Activated gamma-delta T cell treated with Interleukin-2 at 50 U/mL for 16 hours (primary cell): ENCODE measurements around the gene CACNA1S.

Experiments
- DNase-seq: peaks from one replicate; pipeline ENCODE4 v3.0.0-alpha.2; 2020

Gene CACNA1S

DNA sequence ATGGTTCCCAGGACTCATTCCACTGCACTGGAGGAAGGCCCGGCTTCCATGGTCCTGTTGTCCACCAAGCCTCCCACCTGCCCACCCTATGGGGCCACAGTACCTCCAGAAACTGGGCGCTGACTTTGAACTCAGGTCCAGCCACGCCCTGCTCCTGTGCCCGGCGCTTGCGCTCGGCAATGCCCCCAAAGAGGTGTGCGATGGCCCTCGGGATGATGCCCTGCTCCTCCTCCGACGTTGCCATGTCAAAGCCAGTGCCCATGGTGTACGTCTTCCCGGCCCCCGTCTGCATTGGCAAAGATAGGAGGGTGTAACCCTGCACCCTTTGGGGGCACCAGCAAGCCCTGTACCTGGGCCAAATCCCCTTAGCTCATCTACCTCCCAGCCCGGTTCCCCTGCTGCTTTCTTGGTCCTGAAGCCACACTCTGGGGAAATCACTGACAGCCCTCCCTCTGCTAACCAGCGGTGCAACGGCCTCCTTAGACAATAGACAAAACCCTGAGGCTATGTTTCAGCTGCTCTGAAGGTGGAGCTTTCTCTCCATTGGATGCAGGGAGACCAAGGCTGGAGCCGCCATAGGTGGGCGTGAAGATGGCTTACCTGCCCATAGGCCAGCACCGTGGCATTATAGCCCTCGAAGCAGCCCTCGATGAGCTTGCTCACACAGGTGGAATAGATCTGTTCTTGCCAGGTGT lies 103.4 kb downstream of the CACNA1S start:
- no peak for DNase-seq

DNA sequence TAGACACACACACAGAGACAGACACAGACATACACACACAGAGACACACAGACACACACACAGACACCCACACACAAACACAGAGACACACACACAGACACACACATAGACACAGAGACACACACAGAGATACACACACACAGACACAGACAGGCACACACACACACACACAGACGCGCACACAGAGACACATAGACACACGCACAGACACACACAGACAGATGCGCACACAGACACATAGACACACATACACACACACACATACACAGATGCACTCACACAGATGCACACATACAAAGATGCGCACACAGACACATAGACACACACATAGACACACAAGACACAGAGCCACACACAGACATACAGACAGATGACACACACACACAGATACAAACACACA lies 104.7 kb downstream of the CACNA1S start:
- no peak for DNase-seq

DNA sequence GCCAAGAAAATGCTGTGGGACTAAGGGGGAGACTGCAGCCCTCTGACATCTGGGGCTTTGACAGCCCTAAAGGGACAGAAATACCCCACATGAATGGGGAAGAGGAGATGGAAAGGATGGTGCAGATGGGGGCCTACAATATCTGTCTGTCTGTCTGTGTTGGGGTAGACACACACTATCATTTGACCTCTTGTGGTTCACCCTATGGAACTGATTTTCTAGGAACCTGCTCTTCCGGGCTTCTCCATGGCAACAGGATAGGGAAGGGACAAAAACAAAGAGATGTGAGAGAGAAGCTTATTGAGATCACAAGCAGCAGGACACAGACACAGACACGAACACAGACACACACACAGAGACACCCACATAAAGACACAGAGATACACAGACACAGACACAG lies 105.8 kb downstream of the CACNA1S start:
- no peak for DNase-seq

DNA sequence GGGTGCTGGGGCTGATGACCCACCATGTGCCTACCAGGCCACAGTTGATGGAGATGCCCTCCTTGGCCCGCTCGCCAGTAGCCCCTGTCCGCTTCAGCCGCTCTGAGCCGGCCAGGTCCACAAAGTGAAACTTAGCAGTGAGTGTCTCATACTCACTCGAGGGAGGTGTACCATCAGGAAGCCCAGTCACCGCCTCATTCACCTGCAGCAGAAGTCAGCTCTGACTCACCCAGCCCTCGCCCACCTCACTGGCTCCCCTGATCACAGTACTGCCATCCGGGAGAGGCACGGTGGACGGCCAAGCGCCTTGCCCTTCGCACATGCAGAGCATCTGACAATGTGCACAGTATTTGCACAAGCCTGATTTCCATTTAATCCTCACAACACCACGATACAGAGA lies 107.5 kb downstream of the CACNA1S start:
- DNase-seq: no peak

DNA sequence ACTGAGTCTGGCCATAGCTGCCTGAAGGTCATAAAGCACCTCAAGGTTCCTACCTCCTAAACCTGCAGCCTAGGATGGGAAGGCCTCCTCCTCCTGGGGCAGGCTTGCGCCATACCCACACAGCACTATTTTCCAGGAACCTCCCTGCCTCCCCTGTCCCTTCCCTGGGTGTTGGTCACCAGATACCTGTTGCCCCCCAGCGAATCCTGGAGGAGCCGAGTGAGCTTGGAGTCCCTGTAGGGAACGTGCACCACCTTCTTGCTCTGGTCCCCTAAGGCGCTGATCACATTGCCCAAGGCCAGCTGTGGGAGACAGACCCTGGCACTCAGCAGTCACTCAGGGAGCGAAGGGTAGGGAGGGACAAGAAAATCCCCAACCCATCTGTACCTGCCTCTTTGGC lies 108.1 kb downstream of the CACNA1S start:
- DNase-seq: no peak

DNA sequence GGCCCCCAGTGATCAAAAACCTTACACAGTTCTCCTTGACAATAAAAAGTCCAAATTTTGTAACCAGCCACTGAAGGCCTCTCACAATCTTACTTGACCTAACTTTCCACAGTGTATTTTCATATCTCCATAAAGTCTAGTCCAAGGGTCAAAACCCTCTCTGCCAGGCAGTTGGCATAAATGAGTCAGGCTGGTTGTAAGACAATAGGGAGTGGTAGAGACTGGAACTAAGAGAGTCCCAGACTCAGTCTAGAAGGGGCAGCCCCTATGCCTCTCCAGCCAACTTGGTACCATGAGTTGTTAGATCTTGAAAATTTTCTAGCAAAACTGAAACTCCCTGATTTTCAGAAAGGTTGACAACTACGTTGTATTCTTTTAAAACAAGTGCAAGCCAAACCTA lies 109.7 kb downstream of the CACNA1S start:
- no peak for DNase-seq

DNA sequence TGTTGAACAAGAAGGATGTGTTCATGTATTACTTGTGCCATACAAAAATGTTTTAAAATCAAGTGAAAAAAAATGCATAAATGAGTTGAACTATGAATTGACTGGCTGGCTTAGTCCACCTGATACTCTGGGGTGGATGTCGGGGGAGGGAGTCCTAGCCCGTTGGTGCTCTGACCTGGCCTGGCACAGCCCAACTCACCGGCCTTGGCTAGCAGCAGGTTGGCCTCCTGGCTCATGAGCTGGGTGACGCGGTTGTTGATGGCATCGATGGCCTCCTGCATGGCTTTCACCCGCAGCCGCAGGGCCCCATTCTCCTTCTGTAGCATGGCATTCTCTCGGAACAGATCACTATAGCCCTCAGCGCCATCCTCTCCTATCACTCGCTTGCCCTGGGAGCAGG lies 110.3 kb downstream of the CACNA1S start:
- DNase-seq: no peak

DNA sequence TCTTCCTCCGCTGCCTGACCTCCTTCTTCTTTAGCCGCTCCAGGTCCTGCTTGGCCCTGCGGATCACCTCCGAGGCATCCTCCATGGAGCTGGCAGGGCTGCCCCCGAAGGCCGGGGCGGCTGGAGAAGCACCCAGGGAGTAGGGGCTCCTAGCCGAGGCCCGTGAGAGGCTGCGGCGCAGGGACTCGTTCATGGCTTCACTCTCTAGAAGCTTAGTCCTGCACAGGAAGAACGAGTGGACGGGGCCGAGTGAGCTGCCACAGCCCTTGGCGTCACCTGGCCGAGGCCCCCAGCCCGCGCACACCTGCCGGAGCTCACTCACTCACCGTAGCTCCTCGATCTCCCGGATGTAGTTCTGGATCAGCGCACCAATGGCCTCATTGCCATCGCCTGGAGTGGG lies 111.8 kb downstream of the CACNA1S start:
- no peak for DNase-seq

DNA sequence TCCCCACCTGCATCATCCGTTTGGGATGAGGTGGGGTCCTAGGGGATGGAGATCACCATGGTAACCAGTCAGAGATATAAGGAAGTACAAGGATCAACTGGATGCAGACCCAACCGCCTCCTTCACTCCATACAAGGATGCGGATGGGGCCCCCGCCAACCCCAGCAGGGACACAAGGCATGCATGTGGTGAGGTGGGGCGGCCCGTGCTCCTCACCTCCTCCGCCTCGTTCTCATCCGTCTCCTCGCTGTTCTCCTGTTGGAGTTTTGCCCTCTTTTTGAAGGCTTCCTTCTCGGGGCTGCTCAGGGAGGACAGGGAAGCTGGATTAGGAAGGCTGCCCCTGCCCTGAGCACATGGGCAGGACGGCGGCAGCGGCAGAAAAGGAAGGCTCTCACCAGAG lies 112.6 kb downstream of the CACNA1S start:
- no peak for DNase-seq

DNA sequence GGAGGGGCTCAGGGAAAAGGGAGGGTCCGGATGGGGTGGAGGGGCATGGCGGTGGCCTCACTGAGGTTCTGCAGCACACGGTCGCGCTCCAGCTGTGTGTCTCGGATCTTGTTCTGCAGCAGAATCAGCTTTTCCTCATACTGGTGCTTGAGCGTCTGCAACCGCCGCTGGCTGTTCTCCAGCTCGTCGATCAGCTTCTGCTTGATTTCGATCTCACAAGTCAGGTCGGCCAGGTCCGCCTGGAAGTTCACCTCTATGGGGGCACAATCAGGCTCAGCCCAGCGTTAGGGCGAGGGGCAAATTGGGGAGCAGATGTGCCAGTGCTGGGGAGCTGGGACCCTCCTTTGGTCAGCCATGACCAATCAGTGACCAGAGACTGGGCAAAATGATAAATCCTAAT lies 113.9 kb downstream of the CACNA1S start:
- no peak for DNase-seq

DNA sequence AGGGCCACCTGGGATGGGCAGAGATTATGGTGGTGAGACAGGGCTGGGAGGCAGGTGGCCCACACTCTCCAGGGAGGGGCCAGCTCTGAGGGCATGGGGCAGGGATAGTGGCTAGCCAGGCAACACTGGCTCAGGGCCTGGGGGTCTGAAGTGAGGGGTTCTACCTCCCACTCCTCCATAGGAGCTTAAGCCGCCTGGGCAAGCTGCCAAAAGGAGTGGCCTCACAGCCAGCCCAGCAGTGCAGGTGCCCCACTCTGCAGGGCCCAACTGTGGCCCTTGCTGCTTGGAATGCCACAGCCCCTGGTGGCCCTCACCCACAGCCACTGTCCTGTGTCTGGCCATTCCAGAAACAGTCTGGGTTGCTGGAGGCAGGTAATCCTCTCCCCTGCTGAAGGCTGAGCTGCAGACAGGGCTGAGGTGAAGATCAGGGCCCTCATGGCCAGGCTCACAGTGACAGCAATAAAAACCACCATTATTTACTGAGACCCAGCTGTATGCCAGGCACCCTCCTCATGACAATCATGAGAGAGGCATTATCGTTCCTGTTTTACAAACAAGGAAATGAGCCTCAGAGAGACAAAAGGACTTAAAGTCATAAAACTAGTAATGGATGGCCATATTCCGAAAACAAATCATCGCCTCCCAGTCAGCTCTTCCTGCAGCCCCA lies 119.7 kb downstream of the CACNA1S start:
- no peak for DNase-seq

DNA sequence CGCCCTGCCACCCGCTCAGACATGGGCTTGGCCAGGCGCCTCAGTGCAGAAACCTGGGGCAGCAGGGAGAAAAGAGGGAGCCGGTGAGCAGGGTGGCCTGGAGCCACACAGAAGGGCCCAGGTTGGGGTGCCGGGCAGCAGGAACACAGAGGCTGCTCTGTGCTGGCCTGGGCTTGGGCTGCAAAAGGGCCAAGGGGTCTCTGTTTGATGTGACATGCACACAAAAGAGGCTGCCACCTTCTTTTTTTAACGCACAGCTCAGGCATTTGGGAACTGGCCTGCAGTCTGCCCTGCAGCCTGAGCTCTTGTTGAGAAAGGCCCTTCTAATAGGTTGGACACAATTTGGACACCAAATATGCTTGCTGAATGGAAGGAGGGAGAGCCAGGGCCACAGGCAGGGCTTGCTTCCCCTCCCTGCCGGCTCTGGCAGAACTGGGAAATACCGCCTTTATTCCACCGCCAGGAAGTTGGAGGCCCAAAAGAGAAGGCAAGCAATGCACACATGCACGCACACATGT lies 121.1 kb downstream of the CACNA1S start:
- DNase-seq: no peak

DNA sequence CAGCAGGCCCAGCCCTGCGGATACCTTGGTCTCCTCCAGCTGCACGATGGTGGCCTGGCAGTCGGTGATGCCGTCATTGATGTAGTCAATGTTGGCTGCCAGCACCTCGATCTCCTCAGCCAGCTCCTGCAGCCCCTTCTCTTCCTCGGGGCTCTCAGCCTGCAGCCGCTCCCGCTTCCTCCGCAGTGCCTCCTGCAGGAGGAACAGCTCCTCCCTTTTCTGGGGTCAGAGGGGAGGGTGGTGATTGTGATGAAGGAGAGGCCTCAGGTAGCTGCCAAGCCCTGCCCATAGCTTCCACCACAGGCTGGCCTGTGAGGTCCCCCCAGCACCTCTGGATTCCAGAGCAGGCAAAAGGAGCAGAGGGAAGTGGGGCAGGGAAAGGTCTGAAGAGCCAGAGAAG lies 122.1 kb downstream of the CACNA1S start:
- DNase-seq: no peak
